Lower leg skin (tissue), 4 donors: Measurements from ENCODE around the gene TAF11. TPM values are rescaled to one million over a fixed set of nuclear protein-coding genes. Genes with fewer than 3 reads are reported as not detected.

Source experiments
- DNase-seq, 2 donors: peaks; one replicate each; pipeline ENCODE4 v3.0.0-alpha.2; 2019; ENCODE audit warnings: low spot score in 2 of 2
- H3K4me3 ChIP-seq: fragments of 200-600 bp; sonication (generic); 2 replicates; pipeline ENCODE4 v1.5.1; 2017; ENCODE audit warnings: mild to moderate bottlenecking, low read depth; ENCODE audit not compliant: poor library complexity, severe bottlenecking
- POLR2A ChIP-seq, 2 donors: fragments of 450-650 bp; IDR thresholded peaks; one replicate each; pipeline ENCODE4 v1.6.1; 2016 to 2017; ENCODE audit warnings: antibody characterized with exemption in 2 of 2, mild to moderate bottlenecking in 1 of 2, moderate library complexity in 1 of 2
- WGBS, 2 donors: methylation state at CpG; one replicate each; pipeline ENCODE4 v1.1.5; 2018; 5-methylcytosine and 5-hydroxymethylcytosine counted together
- intact Hi-C: fragments of 100-400 bp; cut with DNase I; formaldehyde crosslinking; loops from one replicate; pipeline ENCODE4 v1.15.0; 2023; ENCODE audit warnings: low total_unique reads
- total RNA-seq, 4 donors: library from RNA; depleted of rRNA; stranded (reverse); fragments of >200 nt; gene quantifications; one replicate each; pipeline ENCODE4 v1.1.0, GENCODE V29; 2016
- TF ChIP-seq, protein P1 (sequence below), 3 donors: fragments of 450-650 bp; IDR thresholded peaks; one replicate each; pipeline ENCODE4 v1.5.1; 2016; ENCODE audit warnings: antibody characterized with exemption in 3 of 3, mild to moderate bottlenecking in 3 of 3, moderate library complexity in 2 of 3

The TAF11 gene
- total RNA-seq, 4 donors from 2014 or later = 14.5 to 23.1 (median 18.1) TPM

DNA sequence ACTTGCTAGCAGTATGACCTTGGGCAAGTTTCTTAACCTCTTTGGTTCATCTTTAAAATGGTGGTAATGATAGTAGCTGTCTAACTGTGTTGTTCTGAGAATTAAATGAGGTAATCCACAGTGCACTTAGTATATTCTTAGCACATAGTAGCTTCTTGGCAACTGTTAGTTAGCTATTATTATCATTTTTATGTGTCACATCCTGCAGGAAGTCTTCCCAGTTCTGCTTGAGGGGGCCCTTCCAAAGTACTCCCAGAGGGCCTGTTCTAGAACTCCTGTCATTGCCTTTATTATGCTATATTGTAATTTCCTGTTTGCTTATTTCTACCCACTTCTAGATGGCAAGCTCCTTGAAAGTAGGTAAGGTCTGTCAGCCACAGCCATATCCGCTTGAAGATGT lies 31.8 kb upstream of the TAF11 start:
- intact Hi-C loops = no loop called here
- WGBS, 2 donors = 78 to 88% methylated on average over 1 of the region's 1 CpG
- no peak for DNase-seq
- TF ChIP-seq POLR2A (IDR thresholded peaks at IDR 0.05) = no peak
- TF ChIP-seq, protein P1, sequence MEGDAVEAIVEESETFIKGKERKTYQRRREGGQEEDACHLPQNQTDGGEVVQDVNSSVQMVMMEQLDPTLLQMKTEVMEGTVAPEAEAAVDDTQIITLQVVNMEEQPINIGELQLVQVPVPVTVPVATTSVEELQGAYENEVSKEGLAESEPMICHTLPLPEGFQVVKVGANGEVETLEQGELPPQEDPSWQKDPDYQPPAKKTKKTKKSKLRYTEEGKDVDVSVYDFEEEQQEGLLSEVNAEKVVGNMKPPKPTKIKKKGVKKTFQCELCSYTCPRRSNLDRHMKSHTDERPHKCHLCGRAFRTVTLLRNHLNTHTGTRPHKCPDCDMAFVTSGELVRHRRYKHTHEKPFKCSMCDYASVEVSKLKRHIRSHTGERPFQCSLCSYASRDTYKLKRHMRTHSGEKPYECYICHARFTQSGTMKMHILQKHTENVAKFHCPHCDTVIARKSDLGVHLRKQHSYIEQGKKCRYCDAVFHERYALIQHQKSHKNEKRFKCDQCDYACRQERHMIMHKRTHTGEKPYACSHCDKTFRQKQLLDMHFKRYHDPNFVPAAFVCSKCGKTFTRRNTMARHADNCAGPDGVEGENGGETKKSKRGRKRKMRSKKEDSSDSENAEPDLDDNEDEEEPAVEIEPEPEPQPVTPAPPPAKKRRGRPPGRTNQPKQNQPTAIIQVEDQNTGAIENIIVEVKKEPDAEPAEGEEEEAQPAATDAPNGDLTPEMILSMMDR (IDR thresholded peaks at IDR 0.05) = no peak
- no peak overlapping the region for H3K4me3 ChIP-seq

DNA sequence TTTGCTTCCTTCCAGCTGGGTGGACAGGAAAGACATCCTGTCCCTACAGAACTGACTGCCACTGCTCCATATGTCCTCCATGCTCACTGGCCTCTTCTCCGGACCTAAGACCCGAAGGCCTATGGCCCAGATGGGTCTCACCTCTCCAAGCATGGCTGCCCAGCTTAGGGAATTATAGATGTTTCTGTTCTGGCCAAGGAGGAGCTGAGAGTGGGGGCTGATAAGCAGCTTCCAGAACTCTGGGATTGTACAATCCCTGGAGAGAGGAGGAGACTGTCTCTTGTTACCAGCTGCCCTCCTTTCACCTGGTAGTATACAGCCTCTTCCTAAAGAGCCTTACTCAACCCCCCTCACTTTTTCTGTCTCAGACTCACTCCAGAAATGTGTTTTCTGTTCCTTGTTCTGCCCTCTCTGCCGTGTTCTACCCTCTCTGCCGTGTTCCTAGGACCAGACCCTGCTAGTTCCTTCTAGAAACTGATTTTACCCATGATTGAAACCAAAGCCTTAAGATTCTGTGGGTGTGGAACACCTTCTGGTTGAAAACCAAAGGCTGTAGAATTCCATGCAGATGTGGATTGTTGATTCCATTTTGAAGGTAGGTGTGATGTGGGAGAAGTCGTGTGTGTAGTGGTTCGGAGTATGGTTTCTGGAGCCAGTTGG lies 29.9 kb upstream of the TAF11 start:
- intact Hi-C loops = no loop called here
- no peak overlapping the region for H3K4me3 ChIP-seq
- DNase-seq = no peak
- TF ChIP-seq, protein P1 (IDR thresholded peaks at IDR 0.05) = no peak
- TF ChIP-seq POLR2A (IDR thresholded peaks at IDR 0.05) = no peak
- 88 to 94% methylated on average over 6 of the region's 6 CpGs for WGBS, 2 donors

DNA sequence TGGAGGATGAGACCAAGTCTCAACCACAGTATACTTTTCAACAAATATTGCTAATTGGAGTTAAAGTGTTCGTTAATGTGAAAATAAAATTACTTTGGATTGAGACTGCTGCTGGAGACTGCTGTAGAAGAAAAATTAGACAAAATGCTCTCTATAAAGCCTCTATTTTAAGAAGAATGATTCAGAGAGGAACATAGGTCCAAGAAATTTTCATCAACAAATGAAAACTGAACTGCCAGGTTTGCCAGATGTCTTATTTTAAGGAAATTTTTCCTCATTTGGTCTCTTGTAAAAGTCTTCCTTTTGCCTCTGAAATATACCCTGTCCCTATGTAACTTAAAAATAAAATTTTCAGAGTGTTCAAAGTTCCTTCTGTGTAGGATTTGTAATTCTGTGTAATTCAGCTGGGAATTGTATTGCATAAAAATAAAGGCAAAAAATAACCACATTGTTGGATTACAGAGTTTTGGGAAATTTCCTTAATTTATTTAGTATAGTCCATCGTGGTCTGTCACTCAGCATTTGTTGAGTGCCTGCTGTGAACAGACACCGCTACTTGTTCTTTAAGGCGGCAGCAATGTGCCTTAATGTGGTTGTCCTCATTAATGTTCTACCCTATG lies 28.6 kb upstream of the TAF11 start:
- 78 to 81% methylated on average over 4 of the region's 4 CpGs for WGBS, 2 donors
- intact Hi-C loops = no loop called here
- no peak for DNase-seq
- no peak overlapping the region for H3K4me3 ChIP-seq
- TF ChIP-seq, protein P1 (IDR thresholded peaks at IDR 0.05) = no peak
- no peak for TF ChIP-seq POLR2A (IDR thresholded peaks at IDR 0.05)

DNA sequence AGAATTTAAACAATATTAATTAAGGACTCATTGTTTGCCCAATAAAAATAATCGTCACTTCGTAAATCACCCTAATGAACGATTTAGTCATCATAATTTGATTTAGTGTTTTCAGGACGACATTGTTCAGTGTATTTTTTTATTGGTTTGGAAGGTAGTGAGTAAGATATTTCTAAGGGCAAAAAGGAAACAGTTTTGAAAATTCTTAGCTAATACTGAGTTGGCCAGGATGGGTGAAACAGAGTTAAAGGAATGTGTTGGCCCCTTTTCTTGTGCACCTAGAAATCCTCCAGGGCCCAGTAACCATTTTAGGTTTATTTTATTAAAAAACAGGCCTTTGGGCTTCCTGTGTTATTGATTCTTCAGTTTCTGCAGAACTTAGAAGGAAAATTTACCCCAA lies 26.5 kb upstream of the TAF11 start:
- no peak for TF ChIP-seq POLR2A (IDR thresholded peaks at IDR 0.05)
- TF ChIP-seq, protein P1 (IDR thresholded peaks at IDR 0.05) = no peak
- DNase-seq = no peak
- H3K4me3 ChIP-seq = no peak overlapping the region
- intact Hi-C loops = no loop called here
- 87 to 89% methylated on average over 4 of the region's 4 CpGs for WGBS, 2 donors

DNA sequence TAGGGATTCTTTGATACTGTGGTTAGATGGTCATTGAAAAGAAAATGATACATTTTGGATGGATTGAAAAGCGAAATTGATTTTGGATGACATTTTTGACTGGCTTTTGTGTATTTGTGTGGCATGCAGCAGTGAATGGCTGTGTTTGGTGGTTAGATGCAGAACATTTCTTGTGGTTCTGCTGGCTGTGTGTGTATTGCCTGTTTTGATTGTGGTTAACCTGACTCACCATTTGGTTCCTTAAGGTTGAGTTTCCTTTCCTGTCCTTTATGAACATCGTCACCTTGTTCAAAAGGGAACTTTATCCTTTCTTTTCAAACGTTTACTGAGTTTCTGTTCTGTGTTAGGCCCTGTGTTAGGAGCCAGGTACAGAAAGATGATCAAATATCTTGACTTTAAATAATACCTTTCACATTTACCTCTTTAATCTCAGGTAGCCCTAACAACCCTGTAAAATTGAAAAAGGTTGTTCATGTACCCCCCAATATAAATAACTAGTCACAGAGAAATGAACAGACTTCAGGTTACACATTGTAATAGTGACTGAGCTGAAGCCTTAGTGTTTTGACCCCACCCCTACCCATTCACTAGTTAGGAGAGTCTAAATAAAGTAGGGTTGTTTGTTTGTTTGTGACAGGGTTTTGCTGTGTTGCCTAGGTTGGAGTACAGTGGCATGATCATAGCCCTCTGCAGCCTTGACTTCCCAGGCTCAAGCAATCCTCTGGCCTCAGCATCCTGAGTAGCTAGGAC lies 25.0 kb upstream of the TAF11 start:
- 72 to 73% methylated on average over 3 of the region's 3 CpGs for WGBS, 2 donors
- no peak overlapping the region for H3K4me3 ChIP-seq
- intact Hi-C loops = no loop called here
- no peak for DNase-seq
- no peak for TF ChIP-seq POLR2A (IDR thresholded peaks at IDR 0.05)
- TF ChIP-seq, protein P1 (IDR thresholded peaks at IDR 0.05) = no peak
